Memory B cell (primary cell): ENCODE measurements around the gene ZNF205.
"Not testable (repeated sequence)": the region's sequence is repeated elsewhere in the genome, so short reads cannot be mapped to it uniquely, and the experiment has no call there.

Source experiments
- ATAC-seq: fragments of 150-1000 bp; cut with Tn5 transposase; 2 replicates; pipeline ENCODE4 v1.10.0; 2021; ENCODE audit warnings: low read depth, mild to moderate bottlenecking, moderate library complexity
- DNase-seq, 2 donors: peaks; one replicate each; pipeline ENCODE4 v3.0.0; 2022; ENCODE audit warnings: low spot score in 2 of 2
- H3K27ac Mint-ChIP-seq: one replicate; pipeline ENCODE4 v1.8.0; 2022; ENCODE audit warnings: mild to moderate bottlenecking, moderate library complexity, mixed read lengths
- H3K27me3 Mint-ChIP-seq: one replicate; pipeline ENCODE4 v1.8.0; 2022; ENCODE audit warnings: mixed read lengths
- H3K36me3 Mint-ChIP-seq: one replicate; pipeline ENCODE4 v1.8.0; 2022; ENCODE audit warnings: mild to moderate bottlenecking, mixed read lengths
- H3K4me1 Mint-ChIP-seq: one replicate; pipeline ENCODE4 v1.8.0; 2022; ENCODE audit warnings: mixed read lengths
- H3K4me3 Mint-ChIP-seq: one replicate; pipeline ENCODE4 v1.8.0; 2022; ENCODE audit warnings: mild to moderate bottlenecking, moderate library complexity, mixed read lengths
- H3K9me3 Mint-ChIP-seq: one replicate; pipeline ENCODE4 v1.8.0; 2022; ENCODE audit warnings: mixed read lengths

Gene ZNF205

GRCh38 chr16:3075523-3075915 is 36.9 kb upstream of the ZNF205 start:
- H3K4me1 Mint-ChIP-seq, result peaks cover 31% of the 10 kb centered on the region
- no peaks in the 10 kb centered on the region for H3K9me3 Mint-ChIP-seq
- no peak overlapping the region for H3K4me3 Mint-ChIP-seq
- ATAC-seq (no peak), DNase-seq (no peak)
- H3K27ac Mint-ChIP-seq, result no peak overlapping the region
- peaks cover 2% of the 10 kb centered on the region for H3K36me3 Mint-ChIP-seq
- peaks cover 3% of the 10 kb centered on the region for H3K27me3 Mint-ChIP-seq

GRCh38 chr16:3075946-3076345 is 36.4 kb upstream of the ZNF205 start:
- H3K4me1 Mint-ChIP-seq, result peaks cover 31% of the 10 kb centered on the region
- DNase-seq, H3K9me3 Mint-ChIP-seq, H3K36me3 Mint-ChIP-seq, H3K27me3 Mint-ChIP-seq, ATAC-seq, H3K4me3 Mint-ChIP-seq, H3K27ac Mint-ChIP-seq: not testable (repeated sequence)

- H3K9me3 Mint-ChIP-seq, result no peaks in the 10 kb centered on the region
- no peak for ATAC-seq
- H3K4me3 Mint-ChIP-seq, result peak overlapping the region; percentile 38
- H3K4me1 Mint-ChIP-seq, result peaks cover 29% of the 10 kb centered on the region
- peaks cover 2% of the 10 kb centered on the region for H3K36me3 Mint-ChIP-seq
- H3K27me3 Mint-ChIP-seq, result peaks cover 3% of the 10 kb centered on the region
- H3K27ac Mint-ChIP-seq, result no peak overlapping the region
- DNase-seq, result no peak
These were observed 35.8 kb upstream of the ZNF205 start for GRCh38 chr16:3076577-3076976.

GRCh38 chr16:3080024-3080423 is 32.4 kb upstream of the ZNF205 start:
- DNase-seq, result no peak
- no peak overlapping the region for H3K4me3 Mint-ChIP-seq
- H3K36me3 Mint-ChIP-seq, result no peaks in the 10 kb centered on the region
- H3K9me3 Mint-ChIP-seq, result no peaks in the 10 kb centered on the region
- H3K27ac Mint-ChIP-seq, result no peak overlapping the region
- H3K27me3 Mint-ChIP-seq, result peaks cover 3% of the 10 kb centered on the region
- peaks cover 9% of the 10 kb centered on the region for H3K4me1 Mint-ChIP-seq
- no peak for ATAC-seq

- not testable (repeated sequence) for H3K27me3 Mint-ChIP-seq, H3K4me1 Mint-ChIP-seq, H3K9me3 Mint-ChIP-seq, H3K4me3 Mint-ChIP-seq, H3K36me3 Mint-ChIP-seq, DNase-seq, ATAC-seq, H3K27ac Mint-ChIP-seq
These were observed 30.4 kb upstream of the ZNF205 start for GRCh38 chr16:3081957-3082356.

- H3K27ac Mint-ChIP-seq, DNase-seq, ATAC-seq, H3K36me3 Mint-ChIP-seq, H3K9me3 Mint-ChIP-seq, H3K4me1 Mint-ChIP-seq, H3K4me3 Mint-ChIP-seq: not testable (repeated sequence)
- H3K27me3 Mint-ChIP-seq, result peaks cover 11% of the 10 kb centered on the region
These were observed 29.0 kb upstream of the ZNF205 start for GRCh38 chr16:3083408-3083807.

GRCh38 chr16:3084491-3084890 is 27.9 kb upstream of the ZNF205 start:
- Mint-ChIP-seq H3K36me3 (no peaks in the 10 kb centered on the region), H3K27me3 (peaks cover 11% of the 10 kb centered on the region), H3K27ac (no peak overlapping the region), H3K9me3 (no peaks in the 10 kb centered on the region), H3K4me3 (no peak overlapping the region), H3K4me1 (peaks cover 8% of the 10 kb centered on the region)
- DNase-seq, result no peak
- no peak for ATAC-seq

- Mint-ChIP-seq H3K9me3 (no peaks in the 10 kb centered on the region), H3K36me3 (no peaks in the 10 kb centered on the region), H3K27ac (no peak overlapping the region), H3K4me1 (peaks cover 8% of the 10 kb centered on the region), H3K4me3 (no peak overlapping the region), H3K27me3 (peaks cover 7% of the 10 kb centered on the region)
- no peak for DNase-seq
- no peak for ATAC-seq
These were observed 27.3 kb upstream of the ZNF205 start for GRCh38 chr16:3084969-3085670.

- H3K27me3 Mint-ChIP-seq, result peaks cover 7% of the 10 kb centered on the region
- no peak for DNase-seq
- no peak for ATAC-seq
- H3K4me3 Mint-ChIP-seq, result no peak overlapping the region
- H3K4me1 Mint-ChIP-seq, result peaks cover 8% of the 10 kb centered on the region
- H3K9me3 Mint-ChIP-seq, result no peaks in the 10 kb centered on the region
- no peaks in the 10 kb centered on the region for H3K36me3 Mint-ChIP-seq
- no peak overlapping the region for H3K27ac Mint-ChIP-seq
These were observed 26.4 kb upstream of the ZNF205 start for GRCh38 chr16:3085868-3086595.

- Mint-ChIP-seq H3K36me3 (no peaks in the 10 kb centered on the region), H3K27me3 (peaks cover 7% of the 10 kb centered on the region), H3K27ac (no peak overlapping the region), H3K9me3 (no peaks in the 10 kb centered on the region), H3K4me1 (peaks cover 8% of the 10 kb centered on the region), H3K4me3 (no peak overlapping the region)
- ATAC-seq, result no peak
- no peak for DNase-seq
These were observed 25.7 kb upstream of the ZNF205 start for GRCh38 chr16:3086596-3087242.

- Mint-ChIP-seq H3K4me1 (peaks cover 8% of the 10 kb centered on the region), H3K27me3 (peaks cover 7% of the 10 kb centered on the region), H3K9me3 (no peaks in the 10 kb centered on the region), H3K36me3 (no peaks in the 10 kb centered on the region), H3K4me3 (no peak overlapping the region), H3K27ac (no peak overlapping the region)
- ATAC-seq (no peak), DNase-seq (no peak)
These were observed 24.8 kb upstream of the ZNF205 start for GRCh38 chr16:3087243-3088235.

- Mint-ChIP-seq H3K4me1 (peaks cover 8% of the 10 kb centered on the region), H3K36me3 (no peaks in the 10 kb centered on the region), H3K4me3 (no peak overlapping the region), H3K9me3 (no peaks in the 10 kb centered on the region), H3K27me3 (peaks cover 7% of the 10 kb centered on the region), H3K27ac (no peak overlapping the region)
- ATAC-seq, result no peak
- no peak for DNase-seq
These were observed 23.9 kb upstream of the ZNF205 start for GRCh38 chr16:3088450-3088849.

GRCh38 chr16:3088925-3089716 is 23.3 kb upstream of the ZNF205 start:
- no peak for ATAC-seq
- peaks cover 7% of the 10 kb centered on the region for H3K27me3 Mint-ChIP-seq
- peaks cover 8% of the 10 kb centered on the region for H3K4me1 Mint-ChIP-seq
- H3K9me3 Mint-ChIP-seq, result no peaks in the 10 kb centered on the region
- no peak for DNase-seq
- no peak overlapping the region for H3K27ac Mint-ChIP-seq
- H3K36me3 Mint-ChIP-seq, result no peaks in the 10 kb centered on the region
- H3K4me3 Mint-ChIP-seq, result no peak overlapping the region
